ENCODE measurements around the gene PKIB. TPM values are rescaled to one million over a fixed set of nuclear protein-coding genes. Genes with fewer than 3 reads are reported as not detected.

PKIB gene
- total RNA-seq, 4 donors from 2014 or later, result 1.2 to 2.2 TPM; not detected in 2

GRCh38 chr6:122610690-122611455, 668 bp downstream of the PKIB start:
- Histone ChIP-seq H3K36me3 (no peaks in the 10 kb centered on the region), H3K9me3 (no peaks in the 10 kb centered on the region), H3K27me3 (peaks cover 0 to 7% (median 2%) of the 10 kb centered on the region in 4 donors), H3K4me1 (peaks cover 12 to 22% (median 17%) of the 10 kb centered on the region in 4 donors), H3K4me3 (peak overlapping the region; percentile 51 to 69 (median 56)), H3K27ac (replicated peaks in 1 of 4) (no peak overlapping the region)
- intact Hi-C loops (cut with DNase I), result no loop called here
- no peak for DNase-seq (ENCODE audit: extremely low spot score)
- TF ChIP-seq POLR2A (IDR thresholded peaks at IDR 0.05; ENCODE audit: low read depth) (no peak), EP300 (IDR thresholded peaks at IDR 0.05) (no peak), CTCF (IDR thresholded peaks at IDR 0.05) (no peak), POLR2AphosphoS5 (IDR thresholded peaks at IDR 0.05) (no peak)
- WGBS, result 5% methylated on average over 16 of the region's 42 CpGs

- TF ChIP-seq POLR2A (IDR thresholded peaks at IDR 0.05; ENCODE audit: low read depth) (no peak), POLR2AphosphoS5 (IDR thresholded peaks at IDR 0.05) (no peak)
- Histone ChIP-seq H3K27me3 (peaks cover 0 to 7% (median 2%) of the 10 kb centered on the region in 4 donors), H3K4me3 (no peak overlapping the region), H3K4me1 (peaks cover 12 to 22% (median 17%) of the 10 kb centered on the region in 4 donors), H3K27ac (replicated peaks in 1 of 4) (no peak overlapping the region), H3K9me3 (no peaks in the 10 kb centered on the region), H3K36me3 (no peaks in the 10 kb centered on the region)
- no peak for DNase-seq (ENCODE audit: extremely low spot score)
- intact Hi-C loops (cut with DNase I), result no loop called here
- 85% methylated on average over 3 of the region's 3 CpGs for WGBS
Measured at GRCh38 chr6:122612838-122613237, 2.6 kb downstream of the PKIB start.

GRCh38 chr6:122614303-122614702, 4.1 kb downstream of the PKIB start:
- no peak overlapping the region for H3K4me3 ChIP-seq
- no peak for DNase-seq (ENCODE audit: extremely low spot score)
- WGBS, result 35% methylated on average over 1 of the region's 1 CpG
- intact Hi-C loops (cut with DNase I), result no loop called here
- no peak overlapping the region for H3K27ac ChIP-seq (replicated peaks in 1 of 4)
- no peaks in the 10 kb centered on the region for H3K9me3 ChIP-seq
- H3K36me3 ChIP-seq, result no peaks in the 10 kb centered on the region
- TF ChIP-seq POLR2A (IDR thresholded peaks at IDR 0.05; ENCODE audit: low read depth) (no peak), POLR2AphosphoS5 (IDR thresholded peaks at IDR 0.05) (no peak), CTCF (IDR thresholded peaks at IDR 0.05) (no peak), EP300 (IDR thresholded peaks at IDR 0.05) (no peak)
- H3K4me1 ChIP-seq, result peaks cover 12 to 22% (median 17%) of the 10 kb centered on the region in 4 donors
- H3K27me3 ChIP-seq, result peaks cover 0 to 7% (median 2%) of the 10 kb centered on the region in 4 donors

- TF ChIP-seq CTCF (IDR thresholded peaks at IDR 0.05) (no peak), POLR2A (IDR thresholded peaks at IDR 0.05; ENCODE audit: low read depth) (no peak)
- H3K27ac ChIP-seq (replicated peaks in 1 of 4), result no peak overlapping the region
- no peaks in the 10 kb centered on the region for H3K36me3 ChIP-seq
- H3K4me1 ChIP-seq, result peaks cover 11 to 12% (median 11%) of the 10 kb centered on the region in 4 donors
- 90% methylated on average over 2 of the region's 2 CpGs for WGBS
- intact Hi-C loops (cut with DNase I), result no loop called here
- no peak overlapping the region for H3K4me3 ChIP-seq
- DNase-seq (ENCODE audit: extremely low spot score), result no peak
- H3K27me3 ChIP-seq, result peaks cover 0 to 8% (median 2%) of the 10 kb centered on the region in 4 donors
- H3K9me3 ChIP-seq, result no peaks in the 10 kb centered on the region
Measured at GRCh38 chr6:122615409-122615808, 5.2 kb downstream of the PKIB start.

GRCh38 chr6:122616877-122617276, 6.7 kb downstream of the PKIB start:
- WGBS, result 69% methylated on average over 3 of the region's 3 CpGs
- Histone ChIP-seq H3K4me1 (no peaks in the 10 kb centered on the region), H3K9me3 (no peaks in the 10 kb centered on the region), H3K4me3 (no peak overlapping the region), H3K27me3 (peaks cover 0 to 9% (median 0%) of the 10 kb centered on the region in 4 donors), H3K27ac (replicated peaks in 1 of 4) (no peak overlapping the region), H3K36me3 (no peaks in the 10 kb centered on the region)
- TF ChIP-seq EP300 (IDR thresholded peaks at IDR 0.05), result no peak
- no peak for TF ChIP-seq POLR2A (IDR thresholded peaks at IDR 0.05; ENCODE audit: low read depth)
- no peak for TF ChIP-seq CTCF (IDR thresholded peaks at IDR 0.05)
- TF ChIP-seq POLR2AphosphoS5 (IDR thresholded peaks at IDR 0.05), result no peak
- intact Hi-C loops (cut with DNase I), result no loop called here
- no peak for DNase-seq (ENCODE audit: extremely low spot score)

All from esophagus muscularis mucosa (tissue), 4 donors.